NCI-H526 (cell line): ENCODE measurements around the gene PPP6R2.
A peak's percentile ranks its signal among the peaks of the same experiment; 100 is the strongest.

ENCODE experiments used
- DNase-seq, 2 experiments: peaks; one replicate each; lab custom pipeline; 2025; lab: John Stamatoyannopoulos, UW

Gene PPP6R2

GRCh38 chr22:50305923-50306566, 37.1 kb upstream of the PPP6R2 start:
- peak; percentile 62 to 84 for DNase-seq

DNA sequence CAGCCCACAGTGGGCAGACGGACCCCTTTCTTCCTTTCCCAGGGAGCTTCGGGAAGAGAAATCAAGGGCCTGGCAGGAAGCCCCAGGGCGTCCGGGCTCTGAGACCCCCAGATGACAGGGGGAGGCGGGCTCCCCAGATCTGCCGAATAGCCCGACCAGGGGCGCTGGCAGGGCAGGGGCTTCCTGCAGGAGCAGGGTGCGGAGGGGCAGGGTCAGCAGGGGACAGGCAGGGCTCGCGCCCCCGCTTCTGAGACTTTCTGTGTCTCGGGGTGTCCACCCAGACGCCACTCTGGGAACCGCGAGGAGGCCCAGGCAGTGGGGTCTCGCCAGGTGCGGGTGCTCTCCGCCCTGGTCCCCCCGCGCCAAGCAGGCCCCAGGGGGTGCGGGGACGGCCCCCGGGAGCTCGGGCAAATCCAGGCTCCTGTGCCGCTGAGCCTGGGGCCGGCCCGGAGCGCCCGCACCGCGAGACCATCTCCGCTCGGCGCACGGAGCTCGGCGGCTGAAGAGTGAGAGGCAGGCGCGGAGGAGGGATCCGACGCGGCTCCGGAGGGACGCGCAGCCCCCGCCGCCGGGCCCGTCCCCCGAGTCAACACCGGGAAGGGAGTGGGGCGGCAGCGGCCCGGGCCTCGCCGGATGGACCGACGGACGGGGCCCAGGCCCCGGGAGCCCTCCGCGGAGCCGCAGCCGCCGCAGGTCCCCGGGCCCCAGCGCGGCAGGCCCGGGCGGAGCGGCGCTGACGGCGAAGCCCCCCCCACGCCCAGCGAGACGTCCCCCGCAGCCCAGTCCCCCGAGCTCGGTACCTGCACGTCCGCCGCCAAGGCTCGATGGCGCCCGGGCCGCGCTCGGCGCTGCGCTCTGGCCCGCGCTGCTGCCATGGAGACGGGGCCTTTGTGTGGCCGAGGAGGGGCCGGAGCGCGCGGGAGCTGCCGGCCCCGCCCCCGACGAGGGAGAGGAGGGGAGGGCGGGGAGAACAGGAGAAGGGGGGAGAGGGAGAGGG, 36.1 kb upstream of the PPP6R2 start, which contains the start of gene PLXNB2:
TSS of gene PLXNB2 (minus strand) at position 894 of the 997 bp plus-strand sequence. CDS start 17,062 bp downstream, outside the sequence.
- peak in 1 of 2 experiments; percentile 87 for DNase-seq

- DNase-seq: no peak
These were observed 35.1 kb upstream of the PPP6R2 start for GRCh38 chr22:50307890-50308596.

- DNase-seq: no peak
These were observed 34.6 kb upstream of the PPP6R2 start for GRCh38 chr22:50308597-50308935.

DNA sequence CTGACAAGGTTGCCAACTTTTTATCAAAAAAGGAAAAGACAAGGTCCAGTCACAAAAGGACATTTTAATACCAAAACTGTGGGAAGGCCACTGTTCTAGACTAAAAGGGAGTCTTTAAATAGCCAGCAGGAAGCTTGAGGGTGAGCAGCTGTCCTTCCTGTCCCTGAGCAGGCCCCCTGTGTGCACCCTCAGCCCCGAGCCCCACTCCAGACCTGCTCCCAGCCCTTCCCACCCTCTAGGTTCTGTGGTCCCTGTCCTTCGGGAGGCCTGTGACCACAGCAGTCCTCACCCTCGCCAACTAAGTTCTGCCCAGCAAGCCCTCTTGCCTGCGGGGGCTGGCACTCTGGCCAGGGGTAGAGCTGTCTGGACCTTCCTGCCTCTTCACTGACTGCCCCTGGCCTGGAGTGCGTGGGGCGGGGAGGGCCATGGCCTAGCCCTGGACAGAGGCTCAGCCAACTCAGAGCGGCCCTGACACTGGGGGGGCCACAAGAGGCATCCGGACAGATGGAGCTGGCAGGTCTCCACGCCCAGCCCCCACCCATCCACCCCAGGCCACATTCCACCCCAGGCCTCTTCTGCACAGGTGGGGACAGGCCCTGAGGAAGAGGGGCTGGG, 34.0 kb upstream of the PPP6R2 start:
- DNase-seq: no peak

DNA sequence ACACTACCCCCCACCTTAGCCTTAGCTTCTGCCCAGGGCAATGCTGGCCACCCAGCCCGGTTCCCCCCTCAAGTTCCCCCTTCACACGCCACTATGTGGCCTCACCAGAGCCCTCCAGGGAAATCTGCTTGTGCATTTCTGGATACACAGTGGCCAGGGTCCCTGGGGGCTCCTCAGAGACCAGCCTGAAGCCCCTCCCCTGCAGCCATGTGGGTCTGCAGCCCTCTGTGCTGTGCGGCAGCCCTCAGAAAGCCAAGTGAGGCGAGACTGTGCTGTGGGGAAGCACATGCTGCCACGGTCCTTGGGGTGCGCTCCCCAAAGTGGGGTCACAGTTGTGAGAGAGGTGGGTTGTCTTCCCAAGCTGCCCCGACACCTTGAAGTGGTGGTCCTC, 33.5 kb upstream of the PPP6R2 start:
- no peak for DNase-seq

DNA sequence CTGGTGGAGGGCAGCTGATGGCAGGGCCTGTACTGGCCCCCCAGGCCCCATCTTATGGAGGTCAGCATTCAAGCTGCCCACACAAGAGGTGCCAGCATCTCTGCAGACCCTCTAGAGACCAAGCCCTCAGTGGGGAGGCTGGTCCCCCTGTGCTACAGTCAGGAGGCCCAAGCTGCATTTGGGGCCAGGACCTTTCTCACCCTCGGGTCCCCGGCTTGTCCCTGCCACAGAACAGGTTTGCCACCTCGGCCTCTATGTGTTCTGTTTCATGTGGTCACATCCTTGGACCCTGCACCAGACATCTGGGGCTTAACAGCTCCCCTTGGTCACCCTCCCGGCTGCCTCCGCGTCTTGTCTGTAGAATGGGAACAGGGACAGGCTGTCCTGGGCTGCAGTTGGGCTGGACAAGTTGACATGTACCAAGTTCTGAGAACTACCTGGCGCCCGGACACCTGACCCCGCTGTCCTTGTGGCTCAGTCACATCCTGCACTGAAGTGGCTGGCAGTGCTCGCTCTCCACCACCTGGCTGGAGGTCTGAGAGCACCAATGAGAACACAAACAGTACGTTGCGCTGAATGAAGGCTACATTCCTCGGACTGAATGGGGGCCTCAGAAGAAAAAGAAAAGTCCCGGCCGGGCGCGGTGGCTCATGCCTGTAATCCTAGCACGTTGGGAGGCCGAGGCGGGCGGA, 33.0 kb upstream of the PPP6R2 start:
- DNase-seq: no peak

- no peak for DNase-seq
These were observed 32.1 kb upstream of the PPP6R2 start for GRCh38 chr22:50310949-50311444.

GRCh38 chr22:50311606-50312351, 31.3 kb upstream of the PPP6R2 start:
- DNase-seq: no peak

- DNase-seq: no peak
These were observed 30.8 kb upstream of the PPP6R2 start for GRCh38 chr22:50312371-50312770.

GRCh38 chr22:50313021-50313420, 30.1 kb upstream of the PPP6R2 start:
- DNase-seq: no peak

GRCh38 chr22:50313600-50313999, 29.5 kb upstream of the PPP6R2 start:
- DNase-seq: no peak

DNA sequence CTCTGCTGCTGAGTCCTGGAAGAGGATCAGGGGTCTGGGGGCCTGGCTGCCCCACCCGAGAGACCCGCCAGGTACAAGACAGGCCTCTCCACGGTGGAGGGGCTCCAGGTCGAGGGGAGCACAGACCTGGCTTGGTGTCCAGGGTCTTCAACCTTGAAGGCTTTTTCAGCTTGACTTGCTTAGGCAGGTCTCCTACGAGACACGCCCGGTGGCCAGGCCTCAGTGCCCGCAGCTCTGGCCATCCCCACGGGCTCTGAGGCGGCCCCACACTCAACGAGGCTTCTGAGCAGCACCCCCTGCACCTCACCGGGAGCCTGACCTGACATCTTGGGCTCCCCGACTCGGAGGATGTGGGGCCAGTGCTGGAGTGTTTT, 29.1 kb upstream of the PPP6R2 start:
- DNase-seq: no peak

- DNase-seq: no peak
These were observed 28.5 kb upstream of the PPP6R2 start for GRCh38 chr22:50314455-50315288.

GRCh38 chr22:50315289-50316113, 27.6 kb upstream of the PPP6R2 start:
- DNase-seq: no peak

DNA sequence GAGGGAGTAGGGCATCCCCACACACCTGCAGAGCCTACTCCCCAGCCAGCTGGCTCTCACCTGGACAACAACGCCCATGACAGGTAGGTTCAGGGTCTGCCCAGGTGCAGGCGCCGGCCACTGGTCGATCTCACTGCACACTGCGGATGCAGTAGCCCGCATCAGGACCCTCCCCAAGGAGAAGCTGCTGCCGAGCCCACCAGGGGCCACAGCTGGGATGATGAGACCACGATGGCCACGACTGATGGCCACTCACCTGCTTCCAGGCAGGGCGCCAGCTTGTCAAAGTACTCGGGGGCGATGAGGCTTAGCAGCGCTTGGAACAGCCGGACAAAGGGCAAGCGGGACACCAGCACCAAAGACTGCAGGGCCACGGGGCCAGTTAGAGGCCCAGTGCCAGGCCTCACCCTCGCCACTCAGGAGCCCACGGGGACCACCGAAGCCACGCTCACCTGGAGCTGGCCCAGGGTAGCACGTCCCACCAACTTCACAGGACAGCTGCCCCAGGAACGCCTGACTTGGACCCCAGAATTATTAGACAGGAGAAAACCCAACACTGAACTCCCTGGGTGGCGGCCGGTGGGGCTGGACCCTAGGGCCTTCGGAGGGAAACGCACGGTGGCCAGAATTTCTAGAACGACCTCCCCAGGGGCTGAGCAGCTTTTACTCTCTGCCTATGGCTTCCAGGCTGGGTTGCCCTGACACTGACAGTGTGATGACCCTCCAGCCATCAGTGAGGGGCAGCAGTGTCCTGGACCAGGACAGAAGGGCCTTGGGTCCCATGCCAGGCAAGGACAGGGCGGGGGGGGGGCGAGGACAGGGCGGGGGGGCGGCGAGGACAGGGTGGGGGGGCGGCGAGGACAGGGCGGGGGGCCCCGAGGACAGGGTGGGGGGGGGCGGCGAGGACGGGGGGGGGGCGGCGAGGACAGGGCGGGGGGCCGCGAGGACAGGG, 26.7 kb upstream of the PPP6R2 start:
- no peak for DNase-seq

DNA sequence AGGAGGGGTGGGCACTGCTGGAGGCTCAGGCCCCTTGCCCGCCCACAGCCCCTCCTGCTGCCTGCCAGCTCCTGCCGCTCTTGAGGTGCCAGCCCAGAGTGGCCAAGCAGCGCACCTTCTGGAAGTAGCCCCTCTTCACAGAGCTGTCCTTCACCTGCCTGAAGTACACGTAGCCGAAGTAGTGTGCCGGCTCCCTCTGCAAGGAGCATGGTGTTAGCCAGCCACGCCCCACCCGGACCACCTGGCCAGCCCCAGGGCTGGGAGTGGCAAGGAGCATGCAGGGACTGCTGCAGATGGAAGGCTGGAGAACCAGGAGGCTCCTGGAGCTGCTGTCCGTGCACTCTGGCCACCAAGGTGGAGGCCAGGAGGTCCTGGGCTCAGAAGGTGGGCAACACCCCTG, 25.9 kb upstream of the PPP6R2 start:
- peak in 1 of 2 experiments; percentile 37 for DNase-seq

DNA sequence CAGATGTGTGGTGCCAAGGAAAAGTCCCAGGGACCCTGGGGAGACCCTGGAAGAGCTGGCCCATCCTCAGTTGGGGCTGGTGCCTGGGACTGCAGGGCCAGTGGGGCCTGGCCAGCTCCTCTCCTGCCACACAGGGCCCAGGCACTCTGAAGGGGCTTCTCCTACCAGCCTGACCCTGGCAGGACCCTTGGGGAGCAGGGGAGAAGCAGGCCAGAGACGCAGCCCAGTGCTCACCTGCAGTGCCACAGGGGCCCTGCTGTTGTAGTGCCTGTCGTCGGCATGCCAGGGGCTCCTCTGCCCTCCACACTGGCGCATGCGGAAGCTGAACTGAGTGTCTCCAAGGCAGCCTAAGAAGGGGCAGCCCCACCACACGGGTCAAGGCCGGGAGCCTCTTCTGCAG, 25.5 kb upstream of the PPP6R2 start:
- no peak for DNase-seq
